Endothelial cell of umbilical vein (primary cell): Measurements from ENCODE around the gene DPP10.

Experiments
- POLR2A ChIP-seq: IDR thresholded peaks from 2 replicates; pipeline ENCODE4 v1.6.1; 2012; ENCODE audit warnings: low read depth, mild to moderate bottlenecking, control low read depth, low read length
- POLR2AphosphoS5 ChIP-seq: IDR thresholded peaks from 2 replicates; pipeline ENCODE4 v1.6.1; 2012; ENCODE audit warnings: low read depth, mild to moderate bottlenecking, control low read depth, low read length, moderate library complexity; ENCODE audit not compliant: insufficient read depth
- TF ChIP-seq, protein P1 (sequence below), 2 donors: IDR thresholded peaks; 1 replicate in 1 of 2; 2 replicates in 1 of 2; pipeline ENCODE4 v1.5.1; 2011; ENCODE audit warnings: low read length in 2 of 2, mild to moderate bottlenecking in 2 of 2, moderate library complexity in 2 of 2, control low read depth in 1 of 2, inconsistent platforms in 1 of 2, low read depth in 1 of 2; ENCODE audit not compliant: insufficient read depth in 1 of 2; ENCODE audit errors: extremely low read depth in 1 of 2

DNA sequence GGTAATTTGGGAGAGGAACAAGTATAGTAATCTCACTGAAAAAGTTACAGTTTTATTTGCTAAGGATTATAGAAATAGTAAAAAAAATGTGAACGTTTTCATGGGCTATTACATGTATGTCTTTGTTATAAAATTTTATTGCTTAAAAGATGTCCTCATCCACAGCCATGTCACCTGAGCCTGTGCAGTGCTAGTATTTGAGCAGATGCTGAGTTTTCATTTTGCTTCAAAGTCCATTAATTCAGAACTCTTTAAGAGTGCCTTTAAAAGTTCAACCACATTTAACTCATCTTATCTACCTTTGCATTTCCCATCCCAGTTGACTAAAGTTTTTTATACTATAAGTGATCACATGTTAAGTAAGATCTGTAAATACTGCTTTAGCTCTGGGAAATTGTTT is 52.6 kb downstream of the DPP10 start:
- TF ChIP-seq, protein P1, sequence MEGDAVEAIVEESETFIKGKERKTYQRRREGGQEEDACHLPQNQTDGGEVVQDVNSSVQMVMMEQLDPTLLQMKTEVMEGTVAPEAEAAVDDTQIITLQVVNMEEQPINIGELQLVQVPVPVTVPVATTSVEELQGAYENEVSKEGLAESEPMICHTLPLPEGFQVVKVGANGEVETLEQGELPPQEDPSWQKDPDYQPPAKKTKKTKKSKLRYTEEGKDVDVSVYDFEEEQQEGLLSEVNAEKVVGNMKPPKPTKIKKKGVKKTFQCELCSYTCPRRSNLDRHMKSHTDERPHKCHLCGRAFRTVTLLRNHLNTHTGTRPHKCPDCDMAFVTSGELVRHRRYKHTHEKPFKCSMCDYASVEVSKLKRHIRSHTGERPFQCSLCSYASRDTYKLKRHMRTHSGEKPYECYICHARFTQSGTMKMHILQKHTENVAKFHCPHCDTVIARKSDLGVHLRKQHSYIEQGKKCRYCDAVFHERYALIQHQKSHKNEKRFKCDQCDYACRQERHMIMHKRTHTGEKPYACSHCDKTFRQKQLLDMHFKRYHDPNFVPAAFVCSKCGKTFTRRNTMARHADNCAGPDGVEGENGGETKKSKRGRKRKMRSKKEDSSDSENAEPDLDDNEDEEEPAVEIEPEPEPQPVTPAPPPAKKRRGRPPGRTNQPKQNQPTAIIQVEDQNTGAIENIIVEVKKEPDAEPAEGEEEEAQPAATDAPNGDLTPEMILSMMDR (IDR thresholded peaks at IDR 0.05; ENCODE audit: extremely low read depth in 1 of 2, insufficient read depth in 1 of 2, low read depth in 1 of 2, low read length in 2 of 2) = no peak
- TF ChIP-seq POLR2A (no peak), POLR2AphosphoS5 (no peak)
